GM10266 (cell line): Measurements from ENCODE around the gene HIRA.

Source experiments
- DNase-seq: peaks from one replicate; pipeline ENCODE4 v3.0.0; 2012; ENCODE audit errors: extremely low spot score
- TF ChIP-seq, protein P1 (sequence below): IDR thresholded peaks from 2 replicates; pipeline ENCODE4 v1.5.1; 2012; ENCODE audit warnings: mild to moderate bottlenecking, low read depth; ENCODE audit not compliant: control insufficient read depth, insufficient read depth; ENCODE audit errors: missing control alignments

Gene HIRA

DNA sequence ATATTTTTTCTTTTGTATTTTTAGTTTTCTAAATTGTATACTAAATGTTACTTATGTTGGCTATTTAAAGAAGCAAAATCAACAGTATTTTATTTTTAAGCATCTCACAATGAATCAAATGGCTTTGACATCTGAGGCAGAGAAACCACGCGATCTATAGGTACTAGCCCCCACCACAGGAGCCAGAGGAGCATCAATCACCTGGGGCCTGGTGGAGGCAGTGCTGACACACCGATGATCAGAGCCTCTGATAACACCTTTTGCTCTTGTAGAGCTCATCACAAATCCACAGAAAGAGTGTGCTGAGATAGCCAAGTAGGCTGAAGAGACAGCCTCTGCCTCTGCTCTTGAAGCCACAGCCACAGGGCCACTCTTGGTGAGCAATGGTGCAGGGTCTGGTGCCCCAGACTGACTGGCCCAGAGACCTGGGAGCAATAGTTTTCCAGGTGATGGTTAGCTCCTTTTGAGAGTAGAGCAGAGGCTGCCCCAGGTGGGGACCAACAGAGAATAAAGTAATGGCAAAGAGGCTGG, 25.2 kb downstream of the HIRA start:
- DNase-seq, result no peak
- TF ChIP-seq, protein P1, sequence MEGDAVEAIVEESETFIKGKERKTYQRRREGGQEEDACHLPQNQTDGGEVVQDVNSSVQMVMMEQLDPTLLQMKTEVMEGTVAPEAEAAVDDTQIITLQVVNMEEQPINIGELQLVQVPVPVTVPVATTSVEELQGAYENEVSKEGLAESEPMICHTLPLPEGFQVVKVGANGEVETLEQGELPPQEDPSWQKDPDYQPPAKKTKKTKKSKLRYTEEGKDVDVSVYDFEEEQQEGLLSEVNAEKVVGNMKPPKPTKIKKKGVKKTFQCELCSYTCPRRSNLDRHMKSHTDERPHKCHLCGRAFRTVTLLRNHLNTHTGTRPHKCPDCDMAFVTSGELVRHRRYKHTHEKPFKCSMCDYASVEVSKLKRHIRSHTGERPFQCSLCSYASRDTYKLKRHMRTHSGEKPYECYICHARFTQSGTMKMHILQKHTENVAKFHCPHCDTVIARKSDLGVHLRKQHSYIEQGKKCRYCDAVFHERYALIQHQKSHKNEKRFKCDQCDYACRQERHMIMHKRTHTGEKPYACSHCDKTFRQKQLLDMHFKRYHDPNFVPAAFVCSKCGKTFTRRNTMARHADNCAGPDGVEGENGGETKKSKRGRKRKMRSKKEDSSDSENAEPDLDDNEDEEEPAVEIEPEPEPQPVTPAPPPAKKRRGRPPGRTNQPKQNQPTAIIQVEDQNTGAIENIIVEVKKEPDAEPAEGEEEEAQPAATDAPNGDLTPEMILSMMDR, result no peak

DNA sequence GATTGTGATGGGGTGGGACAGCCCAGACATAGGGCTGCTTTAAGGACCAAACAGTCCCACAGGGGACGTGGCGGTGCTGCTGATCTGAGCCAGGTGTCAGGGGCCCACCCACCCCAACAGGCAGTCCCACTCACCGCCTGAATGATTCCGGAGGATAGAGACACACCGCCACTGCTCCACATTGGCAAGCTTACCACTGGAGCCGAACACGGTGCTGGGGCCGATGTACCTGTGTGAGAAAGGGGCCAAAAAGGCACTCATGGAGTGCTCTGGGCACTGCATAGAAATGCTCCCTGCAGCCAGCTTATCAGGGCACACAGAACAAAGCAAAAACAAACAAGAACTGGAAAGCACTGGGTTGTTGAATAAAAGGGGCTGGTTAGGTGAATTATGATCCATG, 25.9 kb downstream of the HIRA start:
- TF ChIP-seq, protein P1, result no peak
- DNase-seq, result no peak

DNA sequence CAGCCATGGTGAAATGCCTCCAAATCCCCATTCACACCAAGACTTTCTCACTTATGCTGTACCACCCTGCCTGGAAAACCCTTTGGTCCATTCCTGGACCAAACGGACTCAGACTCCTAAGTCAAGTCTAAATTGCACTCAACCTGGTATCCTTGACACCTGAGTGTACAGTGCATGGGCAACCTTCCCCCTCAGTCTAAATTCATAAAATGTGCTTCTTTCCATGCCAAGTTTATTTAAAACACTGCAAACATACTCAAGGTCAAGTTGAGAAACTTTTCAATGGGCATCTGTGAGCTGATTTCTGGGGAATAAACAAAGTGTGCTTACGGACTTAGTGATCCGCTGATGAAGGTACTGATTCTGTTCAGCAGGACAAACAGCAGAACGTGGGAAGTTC, 26.4 kb downstream of the HIRA start:
- TF ChIP-seq, protein P1, result no peak
- no peak for DNase-seq

DNA sequence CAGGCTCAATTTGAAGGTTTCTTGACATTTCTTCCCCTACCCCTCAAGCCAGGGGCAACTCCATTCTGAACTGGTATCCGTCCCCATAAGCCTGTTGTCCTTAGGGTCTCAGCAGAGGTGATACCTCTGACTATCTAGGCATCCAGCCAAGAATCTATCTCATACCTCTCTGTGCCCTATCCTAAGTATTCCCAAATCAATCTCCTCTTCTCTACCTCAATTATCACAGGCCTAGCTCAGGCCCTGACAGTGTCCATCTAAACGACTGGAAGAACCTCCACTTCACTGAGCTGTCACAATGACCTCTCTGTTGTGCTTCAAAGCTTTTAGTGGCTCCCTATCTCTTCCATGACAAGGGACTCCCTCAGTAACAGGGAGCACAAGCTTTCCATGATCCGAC, 26.9 kb downstream of the HIRA start:
- no peak for DNase-seq
- TF ChIP-seq, protein P1, result no peak

DNA sequence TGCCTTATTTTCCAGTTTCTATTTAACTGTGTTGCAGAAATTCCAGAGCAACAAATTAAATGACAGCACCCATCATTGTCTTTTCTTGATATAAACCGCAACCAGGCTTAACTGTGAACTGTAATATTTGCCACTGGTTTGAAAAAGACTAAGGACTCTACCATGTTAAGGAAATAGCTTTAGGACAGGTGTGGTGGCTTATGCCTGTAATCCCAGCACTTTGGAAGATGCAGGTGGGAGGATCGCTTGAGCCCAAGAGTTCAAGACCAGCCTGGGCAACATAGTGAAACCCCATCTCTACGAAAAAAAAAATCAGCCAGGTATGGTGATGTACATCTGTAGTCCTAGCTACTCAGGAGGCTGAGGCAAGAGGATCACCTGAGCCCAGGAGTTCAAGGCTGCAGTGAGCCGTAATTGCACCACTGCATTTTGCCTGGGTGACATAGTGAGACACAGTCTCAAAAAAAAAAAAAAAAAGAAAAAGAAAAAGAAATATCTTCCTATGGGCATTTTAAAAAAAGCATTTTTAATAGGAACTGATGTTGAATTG, 28.8 kb downstream of the HIRA start:
- no peak for DNase-seq
- TF ChIP-seq, protein P1, result no peak

DNA sequence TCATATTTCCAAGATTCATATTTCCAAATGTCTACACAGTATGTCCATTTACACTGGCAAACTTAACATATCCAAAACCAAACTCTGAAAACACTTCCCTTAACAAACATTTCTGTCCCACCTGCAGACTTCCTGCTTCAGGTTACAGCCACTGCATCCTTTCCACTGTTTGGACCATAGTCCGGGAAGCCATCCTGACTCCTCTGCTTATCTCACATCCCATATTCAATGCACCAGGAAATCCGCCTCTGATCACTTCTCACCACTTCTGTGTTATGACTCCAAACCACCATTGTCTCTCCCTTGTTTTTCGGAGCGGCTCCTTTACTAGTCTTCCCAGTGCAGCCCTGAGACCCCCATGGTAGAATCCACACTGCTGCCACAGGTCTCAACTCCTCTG, 30.1 kb downstream of the HIRA start:
- DNase-seq, result no peak
- TF ChIP-seq, protein P1, result no peak

DNA sequence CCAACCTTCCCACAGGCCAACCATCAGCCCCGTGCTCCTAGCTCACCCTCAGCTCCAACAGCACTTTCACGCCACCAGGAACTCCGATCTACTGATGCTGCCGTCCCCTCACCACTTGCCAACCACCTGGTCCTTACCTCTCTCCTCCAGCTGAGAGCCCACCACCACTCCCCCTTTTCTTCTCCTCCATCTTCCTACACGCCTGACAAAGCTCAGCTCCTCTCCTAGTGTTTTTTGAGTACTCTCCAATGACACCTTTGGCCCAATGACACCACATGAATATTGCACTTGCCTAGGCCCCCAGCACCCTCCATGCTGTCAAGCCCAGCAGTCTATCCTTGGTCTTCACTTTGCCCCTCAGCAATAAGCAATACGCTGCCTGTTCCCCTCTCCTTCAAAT, 30.7 kb downstream of the HIRA start:
- TF ChIP-seq, protein P1, result no peak
- no peak for DNase-seq
